AG04449 (cell line): ENCODE results near the gene SMOC2.

ENCODE experiments used
- CTCF ChIA-PET: fragments of 350-600 bp; formaldehyde crosslinking; extraction: SDS; loops from one replicate; lab custom pipeline; 2021; ENCODE audit warnings: antibody characterized with exemption; lab: Yijun Ruan, JAX
- POLR2A ChIA-PET: fragments of 400-600, 350-600 bp; formaldehyde crosslinking; extraction: SDS; loops from one replicate; lab custom pipeline; 2020; ENCODE audit warnings: antibody characterized with exemption, inconsistent platforms; lab: Yijun Ruan, JAX
- DNase-seq: peaks from one replicate; pipeline ENCODE4 v3.0.0-alpha.2; 2010; ENCODE audit warnings: low read depth, low spot score
- H3K4me3 ChIP-seq: 2 replicates; pipeline ENCODE4 v1.5.1; 2011; ENCODE audit warnings: low read depth, mild to moderate bottlenecking, control low read depth, low read length
- CTCF ChIP-seq: IDR thresholded peaks from one replicate; pipeline ENCODE4 v1.5.1; 2011; ENCODE audit warnings: mild to moderate bottlenecking, moderate library complexity, low read length, control low read depth, inconsistent platforms; ENCODE audit not compliant: insufficient read depth; ENCODE audit errors: missing control alignments

SMOC2 gene

DNA sequence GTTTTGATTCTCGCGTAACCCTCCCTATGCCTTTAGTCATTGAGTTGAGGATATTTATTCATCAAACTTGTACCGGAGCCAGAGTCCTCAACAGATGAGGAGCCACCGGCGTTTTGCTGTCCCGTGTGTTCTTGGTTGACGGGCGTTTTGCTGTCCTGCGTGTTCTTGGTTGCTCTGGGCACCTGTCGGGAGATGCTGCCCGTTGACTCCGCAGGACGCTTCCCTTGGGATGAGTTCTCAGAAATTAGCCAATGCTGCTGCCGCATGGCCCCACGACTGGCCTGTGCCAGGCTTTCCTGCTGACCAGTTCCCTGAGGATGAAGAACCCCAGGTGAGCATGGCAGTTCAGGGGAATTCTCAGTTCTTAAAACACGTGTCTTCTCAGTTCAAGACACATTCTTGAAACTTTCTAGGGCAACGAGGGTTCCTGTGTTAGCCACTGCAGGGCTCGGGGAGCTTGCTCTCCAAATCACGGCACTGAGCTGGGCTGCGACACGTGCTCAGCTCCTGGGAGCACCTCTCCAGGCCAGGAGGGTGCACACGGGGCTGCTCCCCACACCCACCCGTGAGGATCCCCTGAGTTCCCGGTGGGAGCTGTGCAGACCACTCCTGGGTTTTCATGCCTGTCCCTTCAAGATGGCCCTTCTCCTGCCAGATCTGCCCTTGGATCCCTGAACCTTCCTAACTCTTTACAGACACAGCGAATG is 265.6 kb downstream of the SMOC2 start:
- DNase-seq = no peak
- no peak overlapping the region for H3K4me3 ChIP-seq
- ChIA-PET POLR2A (no interaction called here), CTCF (no interaction called here)
- no peak for TF ChIP-seq CTCF

- H3K4me3 ChIP-seq = no peak overlapping the region
- DNase-seq = no peak
- ChIA-PET POLR2A (no interaction called here), CTCF (no interaction called here)
- TF ChIP-seq CTCF = no peak
Observed at GRCh38 chr6:168708526-168708925, 267.5 kb downstream of the SMOC2 start.

GRCh38 chr6:168708984-168709383 is 268.0 kb downstream of the SMOC2 start:
- CTCF ChIA-PET = no interaction called here
- TF ChIP-seq CTCF = no peak
- POLR2A ChIA-PET = no interaction called here

GRCh38 chr6:168709390-168709789 is 268.4 kb downstream of the SMOC2 start:
- ChIA-PET POLR2A (no interaction called here), CTCF (no interaction called here)
- no peak for DNase-seq
- H3K4me3 ChIP-seq = no peak overlapping the region
- no peak for TF ChIP-seq CTCF

More at GRCh38 chr6:168708984-168709383, 268.0 kb downstream of the SMOC2 start:
- DNase-seq = no peak
- H3K4me3 ChIP-seq = no peak overlapping the region

GRCh38 chr6:168709991-168710390 is 269.0 kb downstream of the SMOC2 start:
- no peak overlapping the region for H3K4me3 ChIP-seq
- ChIA-PET CTCF (no interaction called here), POLR2A (no interaction called here)
- no peak for TF ChIP-seq CTCF
- no peak for DNase-seq

- TF ChIP-seq CTCF = no peak
- ChIA-PET CTCF (interaction anchor here (1.1 kb wide), 1 partner anchor 14 kb away, joined by 3 read pairs; no protein-coding TSS in a partner anchor), POLR2A (no interaction called here)
- no peak overlapping the region for H3K4me3 ChIP-seq
- DNase-seq = no peak
Observed at GRCh38 chr6:168711049-168711640, 270.2 kb downstream of the SMOC2 start.
